Hepatic stellate cell (primary cell): ENCODE results near the gene CPEB4.

ENCODE experiments used
- DNase-seq: peaks from one replicate; pipeline ENCODE4 v3.0.0; 2011; ENCODE audit warnings: low spot score

Gene CPEB4

GRCh38 chr5:173884402-173885053 is 3.6 kb upstream of the CPEB4 start:
- DNase-seq = no peak

DNA sequence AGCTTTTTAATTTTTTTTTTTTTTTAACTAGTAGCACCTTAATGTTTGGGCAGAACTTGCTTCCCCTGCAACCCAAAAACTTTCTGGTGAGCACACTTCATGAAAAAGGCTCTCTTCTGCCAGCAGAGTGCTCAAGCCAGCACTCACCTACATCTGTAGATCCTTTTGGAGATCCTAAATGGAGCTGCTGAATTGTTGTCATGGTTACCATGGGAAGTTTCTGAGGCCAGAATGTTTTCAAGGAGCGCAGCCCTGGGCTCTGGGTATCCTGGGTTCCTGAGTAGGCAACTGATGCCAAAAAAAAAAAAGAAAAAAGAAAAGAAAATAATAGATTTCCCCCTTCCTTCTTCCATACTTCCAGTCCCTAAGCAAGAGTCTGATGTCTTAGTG is 3.1 kb upstream of the CPEB4 start:
- DNase-seq = no peak

GRCh38 chr5:173885475-173886010 is 2.6 kb upstream of the CPEB4 start:
- no peak for DNase-seq

DNA sequence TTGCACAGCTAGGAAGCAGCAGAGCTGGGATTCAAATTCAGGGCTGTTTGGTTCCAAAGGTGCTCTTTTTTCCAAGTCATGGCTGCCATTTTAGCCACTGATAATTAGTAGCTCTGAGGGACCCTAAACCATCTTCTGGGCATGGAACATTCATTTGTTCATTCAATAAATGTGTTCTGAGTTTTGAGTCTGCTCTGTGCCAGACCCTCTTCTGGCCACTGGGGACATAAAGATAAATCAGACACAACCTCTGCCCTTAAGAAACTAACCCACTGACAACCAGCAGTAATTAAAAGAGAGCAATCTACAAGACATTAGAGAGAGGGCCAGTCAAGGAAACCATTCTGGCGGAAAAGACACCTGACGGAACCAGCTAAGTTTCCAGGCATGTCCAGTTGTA is 2.0 kb upstream of the CPEB4 start:
- no peak for DNase-seq

DNA sequence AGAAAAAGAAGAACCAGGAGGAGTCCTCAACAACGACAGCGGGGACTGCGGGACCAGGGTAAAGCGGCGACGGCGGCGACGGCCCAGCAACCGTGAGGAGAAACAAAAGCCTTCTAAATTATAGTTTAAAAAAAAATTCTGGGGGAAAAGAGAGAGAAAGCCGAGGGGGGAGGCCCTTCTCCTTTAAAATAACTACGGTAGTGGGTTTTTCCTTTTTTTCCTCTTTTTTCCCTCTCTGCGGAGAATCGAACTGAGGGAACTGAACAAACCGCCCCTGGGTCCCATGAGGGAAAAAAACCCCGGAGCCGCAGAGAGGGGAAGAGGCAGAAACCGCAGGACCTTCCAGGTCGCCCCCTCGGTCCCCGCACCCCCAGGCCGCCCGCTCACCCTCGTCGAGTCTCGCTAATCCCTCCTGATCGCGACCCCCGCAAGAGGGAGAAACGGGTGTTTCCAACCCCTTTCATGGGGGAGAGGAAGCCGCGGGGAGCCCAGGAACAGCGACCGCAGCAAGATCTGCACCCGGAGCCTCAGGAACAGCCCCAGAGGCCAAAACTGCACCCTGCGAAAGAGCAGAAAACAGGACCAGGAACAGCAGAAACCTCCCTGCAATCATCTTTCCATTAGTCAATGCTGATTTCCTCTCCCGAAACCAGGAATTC is 453 bp downstream of the CPEB4 start:
- DNase-seq = peak; percentile 21

- DNase-seq = peak; percentile 39
Observed at GRCh38 chr5:173890195-173890991, 2.2 kb downstream of the CPEB4 start.

DNA sequence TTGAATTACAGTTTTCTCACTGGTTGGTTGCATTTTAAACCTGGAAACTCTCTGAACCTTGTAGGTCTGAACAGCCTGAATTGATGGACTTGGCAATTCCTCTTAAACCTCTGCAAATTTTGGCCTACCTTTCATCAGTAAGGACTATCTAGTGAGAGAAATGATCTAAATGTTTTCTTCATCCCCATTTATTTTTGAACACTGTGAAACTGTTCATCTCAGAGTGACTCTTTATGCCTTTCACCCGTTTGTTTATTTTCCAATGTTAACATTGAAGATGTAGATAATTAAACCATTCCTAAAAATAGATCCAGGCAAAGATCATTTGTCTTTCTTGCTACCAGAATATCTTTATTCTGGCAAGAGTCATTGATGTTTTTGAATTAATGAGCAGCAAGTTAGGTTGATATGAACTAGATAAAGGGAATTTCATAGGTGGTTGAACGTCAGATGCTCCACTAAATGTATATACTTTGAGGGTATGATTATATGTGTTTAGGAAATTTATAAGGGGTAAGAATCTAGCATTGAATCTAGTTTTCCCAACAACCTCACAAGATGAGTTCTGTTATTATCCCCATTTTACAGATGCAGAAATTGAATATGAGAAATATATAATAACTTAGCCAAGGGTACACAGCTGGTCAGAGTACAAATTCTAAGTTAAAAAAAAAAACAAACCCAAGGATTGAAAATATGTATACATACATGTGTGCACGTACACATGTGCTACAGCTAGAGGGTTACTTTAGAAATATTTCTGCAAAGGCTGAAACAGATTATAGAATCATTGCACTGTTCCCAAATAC is 3.4 kb downstream of the CPEB4 start:
- no peak for DNase-seq

DNA sequence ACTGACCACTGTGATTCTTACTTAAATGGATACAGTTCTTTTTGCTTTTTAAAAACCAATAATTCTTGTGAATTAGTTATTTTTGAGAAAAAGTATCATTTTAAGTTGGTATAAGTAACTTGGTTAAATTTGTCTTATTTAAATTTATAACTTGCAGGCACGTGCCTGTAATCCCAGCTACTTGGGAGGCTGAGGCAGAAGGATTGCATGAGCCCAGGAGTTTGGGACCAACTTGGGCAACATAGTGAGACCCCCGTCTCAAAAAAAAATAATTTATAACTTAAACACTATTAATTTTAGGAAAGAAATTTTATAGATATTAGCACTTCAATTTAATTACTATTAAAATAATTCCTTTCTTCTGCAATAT is 5.0 kb downstream of the CPEB4 start:
- DNase-seq = no peak

GRCh38 chr5:173895401-173896165 is 7.4 kb downstream of the CPEB4 start:
- DNase-seq = no peak

DNA sequence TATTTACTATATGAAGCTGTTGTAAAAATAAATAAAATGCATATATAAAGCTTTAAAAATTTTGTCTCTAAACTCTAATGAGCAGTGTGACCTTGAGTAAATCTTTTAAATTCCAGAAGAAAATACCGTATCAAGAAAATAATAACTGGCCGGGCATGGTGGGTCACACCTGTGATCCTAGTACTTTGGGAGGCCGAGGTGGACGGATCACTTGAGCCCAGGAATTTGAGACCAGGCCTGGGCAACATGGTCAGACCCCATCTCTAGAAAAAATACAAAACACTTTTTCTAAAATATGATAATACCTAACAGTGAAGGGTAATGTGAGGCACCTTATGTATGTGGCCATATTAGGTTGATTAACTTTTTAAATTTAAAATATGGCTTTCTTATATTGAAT is 8.5 kb downstream of the CPEB4 start:
- DNase-seq = no peak

DNA sequence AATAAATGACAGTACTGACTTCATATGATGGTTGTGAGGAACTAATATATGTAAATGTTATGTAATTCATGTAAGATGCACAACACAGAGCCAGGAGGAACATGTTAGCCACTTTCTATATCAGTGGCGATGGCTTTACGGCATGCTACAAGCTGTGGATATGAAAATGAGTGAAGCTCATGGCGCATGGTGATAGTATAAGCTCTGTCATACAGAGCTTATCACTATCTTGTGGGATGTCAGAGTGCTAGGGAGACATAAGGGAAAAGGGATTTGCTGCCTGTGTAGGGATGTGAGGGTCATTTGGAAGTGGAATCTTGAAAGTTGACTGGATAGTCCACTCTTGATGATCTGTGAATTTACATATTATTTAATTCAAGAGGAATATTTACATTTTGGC is 13.6 kb downstream of the CPEB4 start:
- DNase-seq = no peak

DNA sequence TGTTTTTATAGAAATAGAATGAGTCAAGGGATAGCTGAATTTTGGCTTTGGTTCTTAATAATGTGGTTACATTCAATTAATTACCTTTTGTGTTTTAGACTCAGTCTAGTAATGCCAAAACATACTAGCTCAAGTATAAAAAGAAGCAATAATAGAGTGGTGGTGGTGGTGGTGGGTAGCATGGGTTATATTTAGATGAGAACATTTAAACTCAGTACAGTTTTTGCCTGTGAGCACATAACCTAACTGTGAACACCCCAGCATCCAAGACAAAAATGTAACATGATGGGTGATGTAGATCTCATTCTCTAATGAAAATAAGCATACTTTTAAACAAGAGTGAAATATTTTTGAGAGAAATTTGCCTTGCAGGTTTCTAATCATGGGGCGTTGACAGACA is 14.2 kb downstream of the CPEB4 start:
- DNase-seq = no peak

GRCh38 chr5:173902743-173903142 is 14.6 kb downstream of the CPEB4 start:
- DNase-seq = no peak

DNA sequence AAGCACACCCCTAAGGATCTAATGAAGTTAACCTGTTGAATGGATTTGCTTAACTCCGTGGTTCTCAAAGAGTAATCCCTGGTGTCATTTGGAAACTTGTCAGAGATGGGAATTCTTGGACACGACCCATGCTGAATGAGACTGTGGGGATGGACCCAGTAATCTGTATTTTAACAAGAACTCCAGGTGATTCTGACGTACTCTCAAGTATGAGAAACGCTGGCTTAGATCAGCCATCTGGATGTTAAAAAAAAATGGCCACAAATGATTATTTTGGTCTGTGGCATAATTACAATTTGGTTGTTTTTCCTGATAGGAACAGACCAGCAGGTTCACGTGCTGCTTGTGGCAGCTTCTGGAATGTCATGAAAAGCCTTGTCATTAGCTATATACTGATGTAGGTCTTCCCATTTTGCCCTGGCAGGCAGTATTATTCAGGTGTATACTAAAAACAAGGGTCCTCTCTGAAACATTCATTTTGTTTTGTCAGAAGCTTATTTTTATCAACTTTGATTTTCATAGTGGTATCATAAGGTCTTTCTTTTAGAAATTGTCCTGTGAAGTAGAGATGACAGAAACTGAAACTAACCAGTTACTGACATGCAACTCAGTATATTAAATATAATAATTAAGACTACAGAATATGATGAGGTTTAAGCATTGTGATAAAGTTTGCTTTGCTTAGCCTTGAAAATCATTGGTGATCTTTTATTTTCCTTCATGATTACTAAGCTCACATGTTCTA is 15.4 kb downstream of the CPEB4 start:
- no peak for DNase-seq

DNA sequence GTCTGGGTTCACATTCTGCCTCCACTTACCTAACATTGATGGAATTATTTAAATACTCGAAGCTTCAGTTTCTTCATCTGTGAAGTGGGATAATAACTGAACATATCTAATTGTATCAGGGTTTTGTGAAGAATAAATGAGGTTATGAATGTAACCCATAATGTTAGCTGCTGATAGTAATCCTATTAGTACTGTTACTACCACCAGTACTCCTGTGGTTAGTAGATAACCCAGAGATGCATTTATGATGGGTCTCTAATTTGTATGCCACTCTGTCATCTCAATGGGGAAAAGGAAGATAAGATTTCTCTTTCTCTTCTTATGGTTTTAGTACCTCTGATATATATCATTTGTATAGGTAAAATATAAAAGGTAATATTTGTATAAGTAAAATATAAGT is 16.0 kb downstream of the CPEB4 start:
- DNase-seq = no peak

- DNase-seq = no peak
Observed at GRCh38 chr5:173907284-173907683, 19.1 kb downstream of the CPEB4 start.

GRCh38 chr5:173907686-173908371 is 19.7 kb downstream of the CPEB4 start:
- no peak for DNase-seq

DNA sequence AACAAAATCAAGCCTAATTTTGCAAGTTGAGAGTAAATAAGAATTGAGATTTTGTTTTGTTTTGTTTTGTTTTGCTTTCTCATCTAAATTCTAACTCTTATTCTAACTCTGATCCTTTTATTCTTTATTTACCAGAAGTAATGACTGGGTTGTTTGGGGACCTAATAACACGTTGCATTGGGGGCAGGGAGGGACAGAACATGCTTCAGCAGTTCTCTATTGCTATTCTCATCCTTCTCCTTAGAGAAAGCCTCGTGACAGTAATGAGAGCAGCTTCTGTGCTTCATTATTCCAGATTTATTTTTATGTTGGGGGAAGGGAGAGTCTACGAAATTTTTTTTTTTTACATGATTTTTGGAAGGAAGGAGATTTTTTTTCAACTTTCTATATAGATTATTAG is 21.1 kb downstream of the CPEB4 start:
- no peak for DNase-seq

GRCh38 chr5:173910215-173910614 is 22.1 kb downstream of the CPEB4 start:
- DNase-seq = no peak

DNA sequence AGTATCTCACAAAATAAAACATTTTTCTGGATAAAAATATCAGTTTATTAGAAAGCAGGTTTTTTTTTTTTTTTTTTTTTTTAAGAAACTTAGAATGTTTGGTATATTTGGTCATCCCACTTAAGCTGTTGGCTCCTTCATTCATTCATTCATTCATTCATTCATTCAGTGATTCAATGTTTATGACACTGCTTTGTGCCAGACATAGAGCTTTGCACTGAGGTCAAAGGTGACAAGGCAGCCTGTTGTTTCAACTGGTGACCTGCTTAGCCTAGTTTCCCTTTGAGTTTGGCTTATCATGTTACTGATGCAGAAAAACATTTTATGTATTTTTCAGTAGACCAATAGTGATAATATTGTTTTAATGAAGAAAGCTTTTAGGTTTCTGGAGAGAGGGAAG is 23.5 kb downstream of the CPEB4 start:
- DNase-seq = no peak
